HG03095 (cell line): Measurements from ENCODE around the gene DPM1.

Experiments
- ATAC-seq: cut with Tn5 transposase; IDR thresholded peaks from one replicate; pipeline ENCODE4 v1.9.1; 2021; ENCODE audit warnings: moderate library complexity; ENCODE audit not compliant: unreplicated experiment

Gene DPM1

DNA sequence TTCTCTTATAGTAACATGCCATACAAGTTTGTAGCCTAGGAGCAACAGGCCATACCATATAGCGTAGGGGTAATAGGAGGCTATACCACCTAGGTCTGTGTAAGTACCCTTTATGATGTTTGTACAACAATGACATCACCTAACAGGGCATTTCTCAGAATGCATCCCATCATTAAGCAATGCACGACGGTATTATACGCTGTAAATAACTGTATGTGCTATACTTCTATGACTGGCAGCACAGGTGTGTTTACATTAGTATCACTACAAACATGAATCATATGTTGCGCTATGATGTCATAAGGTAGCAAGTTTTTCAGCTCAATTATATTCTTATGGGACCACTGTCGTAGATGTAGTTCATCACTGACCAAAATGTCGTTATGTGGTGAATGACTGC is 58.1 kb downstream of the DPM1 start:
- no peak for ATAC-seq

DNA sequence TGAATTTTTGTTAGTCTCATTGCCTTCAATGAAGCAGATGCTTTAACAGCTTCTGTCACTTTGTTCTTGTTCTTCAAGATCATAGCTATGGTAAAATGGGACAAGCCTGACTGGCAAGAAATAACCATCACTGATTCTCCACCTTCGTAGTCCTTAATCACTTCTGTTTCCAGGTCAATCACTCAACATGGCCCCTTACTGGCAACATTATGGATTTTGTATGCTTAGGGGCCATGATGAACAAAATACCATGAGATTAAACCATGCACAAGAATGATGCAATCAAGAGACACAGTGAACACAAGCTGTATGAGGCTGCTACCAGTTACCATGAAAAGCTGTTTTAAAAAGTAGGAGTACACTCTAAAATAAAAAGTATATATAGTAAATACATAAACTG is 59.9 kb downstream of the DPM1 start:
- ATAC-seq = no peak

DNA sequence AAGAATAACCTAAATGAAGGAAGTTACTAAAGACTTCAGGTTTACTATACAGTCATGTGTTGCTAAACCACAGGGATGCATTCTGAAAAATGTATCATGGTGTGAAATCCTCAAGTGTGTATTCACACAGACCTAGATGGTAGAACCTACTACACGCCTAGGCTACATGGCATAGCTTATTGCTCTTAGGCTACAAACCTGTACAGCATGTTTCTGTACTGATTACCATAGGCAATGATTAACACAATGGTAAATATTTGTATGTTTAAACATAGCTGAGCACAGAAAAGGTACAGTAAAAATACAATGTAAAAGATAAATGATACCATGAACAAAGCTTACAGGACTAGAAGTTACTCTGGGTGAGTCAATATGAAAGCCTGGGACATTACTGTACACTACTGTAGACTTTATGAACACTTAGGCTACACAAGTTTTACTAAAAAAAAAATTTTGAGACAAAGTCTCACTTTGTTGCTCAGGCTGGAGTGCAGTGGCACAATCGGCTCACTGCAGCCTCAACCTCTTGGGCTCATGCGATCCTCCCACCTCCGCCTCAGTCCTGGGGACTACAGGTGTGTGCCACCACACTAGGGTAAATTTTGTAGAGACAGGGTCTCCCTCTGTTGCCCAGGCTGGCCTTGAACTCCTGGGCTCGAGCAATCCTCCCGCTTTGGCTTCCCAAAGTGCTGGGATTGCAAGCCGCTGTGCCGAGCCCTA is 63.1 kb downstream of the DPM1 start:
- ATAC-seq = no peak

DNA sequence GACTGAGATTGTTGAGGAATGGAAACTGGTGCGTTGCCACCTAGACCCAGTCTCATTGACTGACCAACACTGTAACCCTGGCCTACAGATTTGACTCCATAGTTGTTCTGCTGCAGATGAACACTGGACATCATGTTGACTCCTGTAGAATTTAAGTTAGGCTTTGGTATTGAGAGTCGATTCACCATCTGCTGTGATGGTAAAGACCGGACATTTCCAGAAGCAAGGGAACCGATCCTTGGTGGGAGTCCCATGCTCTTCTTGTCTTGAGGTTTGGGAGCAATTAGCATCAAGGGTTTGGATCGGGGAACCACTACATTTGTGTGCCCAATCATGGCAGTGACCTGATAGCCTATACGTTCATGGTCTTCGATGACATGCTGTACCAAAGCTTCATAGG is 64.7 kb downstream of the DPM1 start:
- no peak for ATAC-seq

DNA sequence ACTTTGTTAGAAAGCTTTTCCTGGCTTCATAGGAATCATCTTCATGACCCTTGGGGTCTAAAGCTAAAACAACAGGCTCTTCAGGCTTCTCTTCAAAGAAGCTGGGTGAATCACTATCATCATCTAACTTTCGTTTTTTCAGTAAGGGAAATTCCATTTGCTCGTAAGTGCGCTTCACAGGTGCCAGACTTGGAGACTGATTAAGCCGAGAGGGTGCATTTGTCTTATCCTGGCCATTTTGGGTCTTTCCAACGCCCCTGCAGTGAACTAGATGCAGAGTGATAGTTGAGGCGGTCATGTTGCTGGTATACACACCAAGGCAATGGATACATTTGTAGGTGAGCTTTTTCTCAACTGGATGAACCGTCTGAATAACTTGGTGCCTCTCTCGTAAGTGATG is 65.9 kb downstream of the DPM1 start:
- no peak for ATAC-seq

DNA sequence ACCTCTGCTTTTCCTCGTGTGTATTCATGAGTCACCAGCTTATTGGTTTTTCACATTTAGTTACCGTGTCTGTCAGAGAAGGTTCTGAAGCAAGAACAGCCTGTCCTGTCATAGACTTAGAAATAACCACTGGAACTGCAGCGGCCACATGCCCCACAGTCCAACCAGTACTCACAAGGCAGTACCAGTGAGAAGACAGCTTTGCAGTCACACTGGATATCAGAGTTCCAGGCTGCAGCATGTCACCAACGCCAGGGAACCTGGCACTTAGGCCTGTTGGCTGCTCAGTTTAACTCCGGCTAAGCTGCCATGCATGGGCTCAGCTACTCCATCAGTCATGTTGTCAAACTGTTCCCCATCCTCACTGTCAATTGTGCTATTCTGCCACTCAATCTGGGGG is 67.2 kb downstream of the DPM1 start:
- no peak for ATAC-seq

- ATAC-seq = no peak
These were observed 70.8 kb downstream of the DPM1 start for GRCh38 chr20:50887576-50887975.

- ATAC-seq = no peak
These were observed 72.0 kb downstream of the DPM1 start for GRCh38 chr20:50886184-50886790.

DNA sequence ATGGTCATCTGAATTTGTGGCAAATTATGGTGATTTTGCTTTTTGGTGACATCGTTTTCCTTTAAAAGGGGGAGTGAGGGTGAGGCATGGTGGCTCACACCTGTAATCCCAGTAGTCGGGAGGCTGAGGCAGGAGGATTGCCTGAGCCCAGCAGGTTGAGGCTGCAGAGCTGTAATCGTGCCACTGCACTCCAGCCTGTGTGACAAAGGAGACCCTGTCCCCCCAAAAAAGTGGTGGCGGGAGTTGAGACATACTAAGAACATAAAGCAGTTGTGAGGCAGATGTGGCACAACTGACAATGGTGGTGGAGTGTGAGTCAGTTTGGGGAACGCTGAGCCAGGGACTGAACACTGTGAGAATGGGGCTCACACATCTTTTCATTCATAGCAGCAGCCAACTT is 72.6 kb downstream of the DPM1 start:
- ATAC-seq = no peak

DNA sequence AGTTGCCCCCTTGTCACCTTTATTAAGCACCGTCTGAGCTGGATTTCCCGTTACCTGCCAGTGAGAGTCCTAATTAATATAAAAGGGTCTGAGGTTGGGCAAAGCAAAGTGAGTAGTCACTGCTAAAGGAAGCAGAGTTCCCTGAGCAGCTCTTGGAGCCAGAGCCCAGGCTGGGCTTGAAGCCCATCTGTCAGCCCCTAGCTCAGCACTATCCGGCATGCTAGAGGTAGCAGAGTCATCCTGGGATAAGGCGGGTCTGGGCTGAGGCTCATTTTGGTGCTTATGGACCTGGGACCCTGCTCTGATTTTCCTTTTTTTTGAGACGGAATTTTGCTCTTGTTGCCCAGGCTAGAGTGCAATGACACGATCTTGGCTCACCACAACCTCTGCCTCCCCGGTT is 73.3 kb downstream of the DPM1 start:
- ATAC-seq = no peak
